ENCODE results near the gene PLP2. TPM values are rescaled to one million over a fixed set of nuclear protein-coding genes. Genes with fewer than 3 reads are reported as not detected.
A peak's percentile ranks its signal among the peaks of the same experiment; 100 is the strongest.

The PLP2 gene
- total RNA-seq, 3 donors from 2014 or later (not counting 1 experiment from before 2014, with no cell fraction given) = 29.3 to 69.7 (median 34.8) TPM

- peaks cover 6 to 44% of the 10 kb centered on the region in 2 donors for H3K4me1 Mint-ChIP-seq
- H3K27me3 Mint-ChIP-seq (ENCODE audit: low read depth in 2 of 2) = no peaks in the 10 kb centered on the region
- no peak for ATAC-seq
- H3K9me3 ChIP-seq (ENCODE audit: control insufficient read depth, insufficient read depth, low read length) = no peaks in the 10 kb centered on the region
- no peaks in the 10 kb centered on the region for H3K27me3 ChIP-seq (ENCODE audit: control insufficient read depth, insufficient read depth, low read length)
- H3K4me3 ChIP-seq (ENCODE audit: low read length) = no peak overlapping the region
- TF ChIP-seq, protein P1, sequence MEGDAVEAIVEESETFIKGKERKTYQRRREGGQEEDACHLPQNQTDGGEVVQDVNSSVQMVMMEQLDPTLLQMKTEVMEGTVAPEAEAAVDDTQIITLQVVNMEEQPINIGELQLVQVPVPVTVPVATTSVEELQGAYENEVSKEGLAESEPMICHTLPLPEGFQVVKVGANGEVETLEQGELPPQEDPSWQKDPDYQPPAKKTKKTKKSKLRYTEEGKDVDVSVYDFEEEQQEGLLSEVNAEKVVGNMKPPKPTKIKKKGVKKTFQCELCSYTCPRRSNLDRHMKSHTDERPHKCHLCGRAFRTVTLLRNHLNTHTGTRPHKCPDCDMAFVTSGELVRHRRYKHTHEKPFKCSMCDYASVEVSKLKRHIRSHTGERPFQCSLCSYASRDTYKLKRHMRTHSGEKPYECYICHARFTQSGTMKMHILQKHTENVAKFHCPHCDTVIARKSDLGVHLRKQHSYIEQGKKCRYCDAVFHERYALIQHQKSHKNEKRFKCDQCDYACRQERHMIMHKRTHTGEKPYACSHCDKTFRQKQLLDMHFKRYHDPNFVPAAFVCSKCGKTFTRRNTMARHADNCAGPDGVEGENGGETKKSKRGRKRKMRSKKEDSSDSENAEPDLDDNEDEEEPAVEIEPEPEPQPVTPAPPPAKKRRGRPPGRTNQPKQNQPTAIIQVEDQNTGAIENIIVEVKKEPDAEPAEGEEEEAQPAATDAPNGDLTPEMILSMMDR (IDR thresholded peaks at IDR 0.05) = no peak
- peaks cover 6% of the 10 kb centered on the region for H3K36me3 ChIP-seq (ENCODE audit: control insufficient read depth, insufficient read depth, low read length)
- H3K4me1 ChIP-seq (ENCODE audit: control insufficient read depth, insufficient read depth, low read length) = peaks cover 38% of the 10 kb centered on the region
- peak overlapping the region in 1 of 2 donors; percentile 76 for H3K27ac Mint-ChIP-seq
- H3K27ac ChIP-seq (ENCODE audit: low read length) = no peak overlapping the region
- no peaks in the 10 kb centered on the region for H3K36me3 Mint-ChIP-seq
- no peak for DNase-seq
- peak overlapping the region; percentile 42 for H3K4me3 Mint-ChIP-seq
- intact Hi-C loops (cut with micrococcal nuclease) = no loop called here
- 100% methylated on average over 3 of the region's 15 CpGs for WGBS (ENCODE audit: insufficient coverage)
- H3K9me3 Mint-ChIP-seq = no peaks in the 10 kb centered on the region
Observed at GRCh38 chrX:49187028-49187394, 15.3 kb downstream of the PLP2 start.

GRCh38 chrX:49187526-49187925 lies 15.8 kb downstream of the PLP2 start:
- H3K4me1 Mint-ChIP-seq = peaks cover 6 to 39% of the 10 kb centered on the region in 2 donors

GRCh38 chrX:49188468-49189076 lies 16.9 kb downstream of the PLP2 start:
- no peak overlapping the region for H3K4me3 ChIP-seq (ENCODE audit: low read length)
- H3K4me3 Mint-ChIP-seq = no peak overlapping the region
- ATAC-seq (no peak), DNase-seq (no peak)
- no peaks in the 10 kb centered on the region for H3K27me3 ChIP-seq (ENCODE audit: control insufficient read depth, insufficient read depth, low read length)
- no peaks in the 10 kb centered on the region for H3K9me3 Mint-ChIP-seq
- no peaks in the 10 kb centered on the region for H3K36me3 Mint-ChIP-seq
- peaks cover 39% of the 10 kb centered on the region for H3K4me1 ChIP-seq (ENCODE audit: control insufficient read depth, insufficient read depth, low read length)
- H3K4me1 Mint-ChIP-seq = peaks cover 6 to 37% of the 10 kb centered on the region in 2 donors
- no peaks in the 10 kb centered on the region for H3K9me3 ChIP-seq (ENCODE audit: control insufficient read depth, insufficient read depth, low read length)
- H3K36me3 ChIP-seq (ENCODE audit: control insufficient read depth, insufficient read depth, low read length) = peaks cover 3% of the 10 kb centered on the region
- no peaks in the 10 kb centered on the region for H3K27me3 Mint-ChIP-seq (ENCODE audit: low read depth in 2 of 2)
- 96% methylated on average over 4 of the region's 8 CpGs for WGBS (ENCODE audit: insufficient coverage)
- no peak overlapping the region for H3K27ac ChIP-seq (ENCODE audit: low read length)
- no peak overlapping the region for H3K27ac Mint-ChIP-seq
- TF ChIP-seq, protein P1 (IDR thresholded peaks at IDR 0.05) = no peak
- intact Hi-C loops (cut with micrococcal nuclease) = no loop called here

More at GRCh38 chrX:49187526-49187925, 15.8 kb downstream of the PLP2 start:
- peak overlapping the region in 1 of 2 donors; percentile 76 for H3K27ac Mint-ChIP-seq
- Histone ChIP-seq H3K27ac (ENCODE audit: low read length) (no peak overlapping the region), H3K27me3 (ENCODE audit: control insufficient read depth, insufficient read depth, low read length) (no peaks in the 10 kb centered on the region), H3K36me3 (ENCODE audit: control insufficient read depth, insufficient read depth, low read length) (peaks cover 5% of the 10 kb centered on the region), H3K9me3 (ENCODE audit: control insufficient read depth, insufficient read depth, low read length) (no peaks in the 10 kb centered on the region), H3K4me3 (ENCODE audit: low read length) (no peak overlapping the region), H3K4me1 (ENCODE audit: control insufficient read depth, insufficient read depth, low read length) (peaks cover 39% of the 10 kb centered on the region)
- ATAC-seq = no peak
- H3K9me3 Mint-ChIP-seq = no peaks in the 10 kb centered on the region
- H3K27me3 Mint-ChIP-seq (ENCODE audit: low read depth in 2 of 2) = no peaks in the 10 kb centered on the region
- intact Hi-C loops (cut with micrococcal nuclease) = no loop called here
- WGBS (ENCODE audit: insufficient coverage) = 92% methylated on average over 3 of the region's 10 CpGs
- DNase-seq = no peak
- H3K4me3 Mint-ChIP-seq = peak overlapping the region; percentile 42
- TF ChIP-seq, protein P1 (IDR thresholded peaks at IDR 0.05) = no peak
- H3K36me3 Mint-ChIP-seq = no peaks in the 10 kb centered on the region

- Mint-ChIP-seq H3K4me1 (peaks cover 6 to 28% of the 10 kb centered on the region in 2 donors), H3K36me3 (no peaks in the 10 kb centered on the region), H3K9me3 (no peaks in the 10 kb centered on the region), H3K4me3 (no peak overlapping the region), H3K27me3 (ENCODE audit: low read depth in 2 of 2) (no peaks in the 10 kb centered on the region), H3K27ac (peak overlapping the region in 1 of 2 donors; percentile 88)
- ATAC-seq (no peak), DNase-seq (no peak)
- TF ChIP-seq, protein P1 (IDR thresholded peaks at IDR 0.05) = no peak
- intact Hi-C loops (cut with micrococcal nuclease) = no loop called here
- Histone ChIP-seq H3K4me1 (ENCODE audit: control insufficient read depth, insufficient read depth, low read length) (peaks cover 30% of the 10 kb centered on the region), H3K4me3 (ENCODE audit: low read length) (no peak overlapping the region), H3K9me3 (ENCODE audit: control insufficient read depth, insufficient read depth, low read length) (no peaks in the 10 kb centered on the region), H3K36me3 (ENCODE audit: control insufficient read depth, insufficient read depth, low read length) (no peaks in the 10 kb centered on the region), H3K27ac (ENCODE audit: low read length) (no peak overlapping the region), H3K27me3 (ENCODE audit: control insufficient read depth, insufficient read depth, low read length) (no peaks in the 10 kb centered on the region)
- WGBS (ENCODE audit: insufficient coverage) = 89% methylated on average over 6 of the region's 6 CpGs
Observed at GRCh38 chrX:49189606-49190005, 17.9 kb downstream of the PLP2 start.

All from natural killer cell (primary cell).